Spleen (tissue), 7 donors: ENCODE data around the gene ALDH1A3.

Source experiments
- POLR2A ChIP-seq, 3 donors: fragments of 450-650 bp; IDR thresholded peaks; one replicate each; pipeline ENCODE4 v1.5.1; 2017; ENCODE audit warnings: antibody characterized with exemption in 3 of 3, mild to moderate bottlenecking in 1 of 3
- TF ChIP-seq, protein P1 (sequence below), 11 experiments: fragments of 200-600 bp in 7 of 11; fragments of 450-650 bp in 4 of 11; sonication (generic) in 4 of 11; IDR thresholded peaks in 8 of 11; conservative IDR thresholded peaks in 3 of 11; 1 replicate in 7 of 11; 2 replicates in 4 of 11; pipeline versions ENCODE4 v1.4.0 to v1.8.0; 2016 to 2021; ENCODE audit warnings: antibody characterized with exemption in 11 of 11, inconsistent platforms in 4 of 11, mild to moderate bottlenecking in 1 of 11
- donor health status: DM: no; HTN: no; CAD: no; lungs with moderate emphysema.
- donor health status: DM: no; HTN: no; CAD: no.
- donor health status: DM: no; HTN: no; CAD: no.

DNA sequence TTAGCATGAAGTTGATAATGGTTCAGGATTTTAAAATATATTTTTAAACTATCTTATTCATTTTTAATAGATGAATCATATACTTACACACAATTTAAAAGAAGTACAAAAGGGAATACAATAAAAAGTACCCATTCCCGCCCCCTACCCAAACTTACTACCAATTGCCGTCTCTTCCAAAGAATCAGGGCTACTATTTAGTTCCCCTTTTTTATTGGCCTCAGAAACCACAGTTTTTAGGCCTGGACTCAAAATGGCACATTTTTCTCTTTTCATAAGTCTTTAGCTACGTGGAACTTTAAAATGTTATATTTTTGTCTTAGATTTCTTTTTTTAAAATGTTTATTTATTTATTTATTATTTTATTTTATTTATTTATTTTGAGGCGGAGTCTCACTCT is 57.5 kb downstream of the ALDH1A3 start:
- TF ChIP-seq, protein P1, sequence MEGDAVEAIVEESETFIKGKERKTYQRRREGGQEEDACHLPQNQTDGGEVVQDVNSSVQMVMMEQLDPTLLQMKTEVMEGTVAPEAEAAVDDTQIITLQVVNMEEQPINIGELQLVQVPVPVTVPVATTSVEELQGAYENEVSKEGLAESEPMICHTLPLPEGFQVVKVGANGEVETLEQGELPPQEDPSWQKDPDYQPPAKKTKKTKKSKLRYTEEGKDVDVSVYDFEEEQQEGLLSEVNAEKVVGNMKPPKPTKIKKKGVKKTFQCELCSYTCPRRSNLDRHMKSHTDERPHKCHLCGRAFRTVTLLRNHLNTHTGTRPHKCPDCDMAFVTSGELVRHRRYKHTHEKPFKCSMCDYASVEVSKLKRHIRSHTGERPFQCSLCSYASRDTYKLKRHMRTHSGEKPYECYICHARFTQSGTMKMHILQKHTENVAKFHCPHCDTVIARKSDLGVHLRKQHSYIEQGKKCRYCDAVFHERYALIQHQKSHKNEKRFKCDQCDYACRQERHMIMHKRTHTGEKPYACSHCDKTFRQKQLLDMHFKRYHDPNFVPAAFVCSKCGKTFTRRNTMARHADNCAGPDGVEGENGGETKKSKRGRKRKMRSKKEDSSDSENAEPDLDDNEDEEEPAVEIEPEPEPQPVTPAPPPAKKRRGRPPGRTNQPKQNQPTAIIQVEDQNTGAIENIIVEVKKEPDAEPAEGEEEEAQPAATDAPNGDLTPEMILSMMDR (IDR thresholded peaks at IDR 0.05 in 8 of 11, conservative IDR thresholded peaks at IDR 0.05 in 3 of 11) = no peak
- TF ChIP-seq POLR2A (IDR thresholded peaks at IDR 0.05) = no peak
